Immature natural killer cell (primary cell): Measurements from ENCODE around the gene DBNL. TPM values are rescaled to one million over a fixed set of nuclear protein-coding genes. Genes with fewer than 3 reads are reported as not detected.

ENCODE experiments used
- DNase-seq, 3 donors: peaks; one replicate each; pipeline ENCODE4 v3.0.0; 2022; ENCODE audit warnings: mixed read lengths in 1 of 3
- H3K27ac Mint-ChIP-seq, 6 donors: one replicate each; pipeline ENCODE4 v1.8.0; 2020; ENCODE audit warnings: mixed read lengths in 6 of 6, mild to moderate bottlenecking in 5 of 6, inconsistent platforms in 4 of 6, moderate library complexity in 3 of 6
- H3K27me3 Mint-ChIP-seq, 3 donors: one replicate each; pipeline ENCODE4 v1.8.0; 2020 to 2021; ENCODE audit warnings: low read depth in 3 of 3, mild to moderate bottlenecking in 3 of 3, mixed read lengths in 3 of 3, moderate library complexity in 3 of 3, inconsistent platforms in 1 of 3
- H3K36me3 Mint-ChIP-seq, 3 donors: one replicate each; pipeline ENCODE4 v1.8.0; 2020; ENCODE audit warnings: mixed read lengths in 3 of 3, inconsistent platforms in 2 of 3, mild to moderate bottlenecking in 2 of 3
- H3K4me1 Mint-ChIP-seq, 2 donors: one replicate each; pipeline ENCODE4 v1.8.0; 2020; ENCODE audit warnings: inconsistent platforms in 2 of 2, mild to moderate bottlenecking in 2 of 2, mixed read lengths in 2 of 2, moderate library complexity in 1 of 2
- H3K4me3 Mint-ChIP-seq, 5 donors: one replicate each; pipeline ENCODE4 v1.8.0; 2020; ENCODE audit warnings: mild to moderate bottlenecking in 5 of 5, mixed read lengths in 5 of 5, inconsistent platforms in 3 of 5, moderate library complexity in 3 of 5
- H3K9me3 Mint-ChIP-seq, 6 donors: one replicate each; pipeline ENCODE4 v1.8.0; 2020; ENCODE audit warnings: mild to moderate bottlenecking in 6 of 6, mixed read lengths in 6 of 6, inconsistent platforms in 4 of 6, moderate library complexity in 3 of 6
- polyA plus RNA-seq, 3 donors: library from polyadenylated mRNA; unstranded; fragments of 300-500 nt; fragmentation: Illumina TruSeq; gene quantifications; one replicate each; pipeline ENCODE4 v1.2.3, GENCODE V29; 2021

Gene DBNL
- polyA plus RNA-seq, 3 donors from 2014 or later, result 237 to 306 (median 285) TPM

GRCh38 chr7:44080118-44080517 is 35.6 kb downstream of the DBNL start:
- no peak for DNase-seq
- peak overlapping the region in 2 of 5 donors; percentile 12 to 35 for H3K4me3 Mint-ChIP-seq

GRCh38 chr7:44080686-44081265 is 36.3 kb downstream of the DBNL start:
- Mint-ChIP-seq H3K27ac (peak overlapping the region; percentile 76 to 93 (median 90)), H3K36me3 (peaks cover 0 to 22% (median 8%) of the 10 kb centered on the region in 3 donors), H3K27me3 (peaks cover under 1 to 6% (median 5%) of the 10 kb centered on the region in 3 donors), H3K4me1 (peaks cover 34 to 49% of the 10 kb centered on the region in 2 donors), H3K4me3 (peak overlapping the region; percentile 87 to 94 (median 90)), H3K9me3 (no peaks in the 10 kb centered on the region)
- no peak for DNase-seq

More at GRCh38 chr7:44080118-44080517, 35.6 kb downstream of the DBNL start:
- peaks cover 4 to 6% (median 5%) of the 10 kb centered on the region in 3 donors for H3K27me3 Mint-ChIP-seq
- H3K4me1 Mint-ChIP-seq, result peaks cover 37 to 49% of the 10 kb centered on the region in 2 donors
- H3K9me3 Mint-ChIP-seq, result no peaks in the 10 kb centered on the region
- peaks cover 0 to 22% (median 8%) of the 10 kb centered on the region in 3 donors for H3K36me3 Mint-ChIP-seq
- peak overlapping the region in 1 of 6 donors; percentile 40 for H3K27ac Mint-ChIP-seq

- Mint-ChIP-seq H3K27me3 (peaks cover 0 to 6% (median 5%) of the 10 kb centered on the region in 3 donors), H3K27ac (peak overlapping the region; percentile 76 to 93 (median 90)), H3K9me3 (no peaks in the 10 kb centered on the region), H3K4me3 (peak overlapping the region; percentile 87 to 94 (median 90)), H3K4me1 (peaks cover 33 to 49% of the 10 kb centered on the region in 2 donors), H3K36me3 (peaks cover 0 to 21% (median 8%) of the 10 kb centered on the region in 3 donors)
- DNase-seq, result no peak
These were observed 36.8 kb downstream of the DBNL start for GRCh38 chr7:44081266-44081748.

- peak; percentile 98 to 99 (median 99) for DNase-seq
- no peaks in the 10 kb centered on the region for H3K9me3 Mint-ChIP-seq
- H3K4me3 Mint-ChIP-seq, result peak overlapping the region; percentile 87 to 94 (median 90)
- H3K27me3 Mint-ChIP-seq, result peaks cover 0 to 4% (median 3%) of the 10 kb centered on the region in 3 donors
- peaks cover 0 to 8% (median 4%) of the 10 kb centered on the region in 3 donors for H3K36me3 Mint-ChIP-seq
- H3K27ac Mint-ChIP-seq, result peak overlapping the region; percentile 74 to 89 (median 80)
- peaks cover 29 to 40% of the 10 kb centered on the region in 2 donors for H3K4me1 Mint-ChIP-seq
These were observed 38.2 kb downstream of the DBNL start for GRCh38 chr7:44082541-44083207.

- no peaks in the 10 kb centered on the region for H3K9me3 Mint-ChIP-seq
- peak overlapping the region; percentile 71 to 94 (median 87) for H3K4me3 Mint-ChIP-seq
- no peak for DNase-seq
- H3K36me3 Mint-ChIP-seq, result no peaks in the 10 kb centered on the region
- H3K27ac Mint-ChIP-seq, result peak overlapping the region; percentile 11 to 81 (median 76)
- peaks cover 21 to 29% of the 10 kb centered on the region in 2 donors for H3K4me1 Mint-ChIP-seq
- peaks cover 0 to 5% (median 3%) of the 10 kb centered on the region in 3 donors for H3K27me3 Mint-ChIP-seq
These were observed 39.3 kb downstream of the DBNL start for GRCh38 chr7:44083796-44084195.

- Mint-ChIP-seq H3K9me3 (no peaks in the 10 kb centered on the region), H3K4me1 (peaks cover 17 to 28% of the 10 kb centered on the region in 2 donors), H3K4me3 (peak overlapping the region in 3 of 5 donors; percentile 54 to 87 (median 67)), H3K27ac (peak overlapping the region in 2 of 6 donors; percentile 9 to 40), H3K27me3 (peaks cover 0 to 5% (median 3%) of the 10 kb centered on the region in 3 donors), H3K36me3 (no peaks in the 10 kb centered on the region)
- no peak for DNase-seq
These were observed 40.2 kb downstream of the DBNL start for GRCh38 chr7:44084701-44085100.

- peaks cover 0 to 5% (median 3%) of the 10 kb centered on the region in 3 donors for H3K27me3 Mint-ChIP-seq
- no peaks in the 10 kb centered on the region for H3K36me3 Mint-ChIP-seq
- no peak for DNase-seq
- H3K27ac Mint-ChIP-seq, result no peak overlapping the region
- peaks cover 17 to 28% of the 10 kb centered on the region in 2 donors for H3K4me1 Mint-ChIP-seq
- no peaks in the 10 kb centered on the region for H3K9me3 Mint-ChIP-seq
- H3K4me3 Mint-ChIP-seq, result no peak overlapping the region
These were observed 41.0 kb downstream of the DBNL start for GRCh38 chr7:44085546-44085945.

- Mint-ChIP-seq H3K27me3 (peaks cover 0 to 5% (median 0%) of the 10 kb centered on the region in 3 donors), H3K27ac (peak overlapping the region in 1 of 6 donors; percentile 69), H3K36me3 (no peaks in the 10 kb centered on the region), H3K4me3 (no peak overlapping the region), H3K9me3 (no peaks in the 10 kb centered on the region), H3K4me1 (peaks cover 7 to 17% of the 10 kb centered on the region in 2 donors)
- no peak for DNase-seq
These were observed 42.1 kb downstream of the DBNL start for GRCh38 chr7:44086627-44087026.

- Mint-ChIP-seq H3K27ac (no peak overlapping the region), H3K36me3 (no peaks in the 10 kb centered on the region), H3K4me3 (no peak overlapping the region), H3K4me1 (peaks cover 2 to 5% of the 10 kb centered on the region in 2 donors), H3K9me3 (no peaks in the 10 kb centered on the region), H3K27me3 (peaks cover 0 to 8% (median 0%) of the 10 kb centered on the region in 3 donors)
- DNase-seq, result no peak
These were observed 43.7 kb downstream of the DBNL start for GRCh38 chr7:44087911-44088838.

GRCh38 chr7:44093102-44093641 is 48.7 kb downstream of the DBNL start:
- no peak for DNase-seq
- H3K4me1 Mint-ChIP-seq, result no peaks in the 10 kb centered on the region
- peak overlapping the region in 1 of 6 donors; percentile 53 for H3K27ac Mint-ChIP-seq
- H3K9me3 Mint-ChIP-seq, result no peaks in the 10 kb centered on the region
- H3K36me3 Mint-ChIP-seq, result no peaks in the 10 kb centered on the region
- no peak overlapping the region for H3K4me3 Mint-ChIP-seq
- peaks cover 0 to 7% (median 2%) of the 10 kb centered on the region in 3 donors for H3K27me3 Mint-ChIP-seq

GRCh38 chr7:44094365-44094764 is 49.9 kb downstream of the DBNL start:
- H3K27ac Mint-ChIP-seq, result no peak overlapping the region
- no peak overlapping the region for H3K4me3 Mint-ChIP-seq

GRCh38 chr7:44094883-44095592 is 50.5 kb downstream of the DBNL start:
- no peaks in the 10 kb centered on the region for H3K4me1 Mint-ChIP-seq
- no peak overlapping the region for H3K4me3 Mint-ChIP-seq
- H3K36me3 Mint-ChIP-seq, result no peaks in the 10 kb centered on the region
- peaks cover 0 to 8% (median 2%) of the 10 kb centered on the region in 3 donors for H3K27me3 Mint-ChIP-seq
- DNase-seq, result no peak
- H3K27ac Mint-ChIP-seq, result peak overlapping the region in 1 of 6 donors; percentile 27
- H3K9me3 Mint-ChIP-seq, result no peaks in the 10 kb centered on the region

More at GRCh38 chr7:44094365-44094764, 49.9 kb downstream of the DBNL start:
- Mint-ChIP-seq H3K36me3 (no peaks in the 10 kb centered on the region), H3K27me3 (peaks cover 0 to 6% (median 2%) of the 10 kb centered on the region in 3 donors), H3K4me1 (no peaks in the 10 kb centered on the region), H3K9me3 (no peaks in the 10 kb centered on the region)
- no peak for DNase-seq
